Astrocyte of the spinal cord (primary cell): ENCODE data around the gene FSHB.
"Not testable (repeated sequence)": the region's sequence is repeated elsewhere in the genome, so short reads cannot be mapped to it uniquely, and the experiment has no call there.

Experiments
- DNase-seq: peaks from one replicate; pipeline ENCODE4 v3.0.0; 2011; ENCODE audit warnings: low read depth, low spot score
- H3K4me3 ChIP-seq: 2 replicates; pipeline ENCODE4 v1.5.1; 2011; ENCODE audit warnings: low read depth, mild to moderate bottlenecking, low read length, moderate library complexity
- CTCF ChIP-seq: IDR thresholded peaks from 2 replicates; pipeline ENCODE4 v1.5.1; 2012; ENCODE audit warnings: low read depth, mild to moderate bottlenecking, low read length, inconsistent platforms
- in situ Hi-C: cut with HindIII; loops from 2 replicates; pipeline ENCODE4 v1.10.0; 2017; ENCODE audit warnings: low sequenced_read_pairs

Gene FSHB

GRCh38 chr11:30230714-30231113 lies at the start of gene FSHB:
FSHB (plus strand) TSS chr11:30231014; CDS start chr11:30231903, 889 bp downstream.
- no peak within 1 kb of the TSS for H3K4me3 ChIP-seq
- no peak for TF ChIP-seq CTCF
- in situ Hi-C loops = no loop called here
- DNase-seq = no peak

- in situ Hi-C loops = no loop called here
- no peak for DNase-seq
- no peak for TF ChIP-seq CTCF
- H3K4me3 ChIP-seq = no peak overlapping the region
These were observed 44.1 kb upstream of the FSHB start for GRCh38 chr11:30186748-30187147.

GRCh38 chr11:30192620-30193019 lies 38.2 kb upstream of the FSHB start:
- no peak for DNase-seq
- TF ChIP-seq CTCF = no peak
- no peak overlapping the region for H3K4me3 ChIP-seq
- in situ Hi-C loops = no loop called here

DNA sequence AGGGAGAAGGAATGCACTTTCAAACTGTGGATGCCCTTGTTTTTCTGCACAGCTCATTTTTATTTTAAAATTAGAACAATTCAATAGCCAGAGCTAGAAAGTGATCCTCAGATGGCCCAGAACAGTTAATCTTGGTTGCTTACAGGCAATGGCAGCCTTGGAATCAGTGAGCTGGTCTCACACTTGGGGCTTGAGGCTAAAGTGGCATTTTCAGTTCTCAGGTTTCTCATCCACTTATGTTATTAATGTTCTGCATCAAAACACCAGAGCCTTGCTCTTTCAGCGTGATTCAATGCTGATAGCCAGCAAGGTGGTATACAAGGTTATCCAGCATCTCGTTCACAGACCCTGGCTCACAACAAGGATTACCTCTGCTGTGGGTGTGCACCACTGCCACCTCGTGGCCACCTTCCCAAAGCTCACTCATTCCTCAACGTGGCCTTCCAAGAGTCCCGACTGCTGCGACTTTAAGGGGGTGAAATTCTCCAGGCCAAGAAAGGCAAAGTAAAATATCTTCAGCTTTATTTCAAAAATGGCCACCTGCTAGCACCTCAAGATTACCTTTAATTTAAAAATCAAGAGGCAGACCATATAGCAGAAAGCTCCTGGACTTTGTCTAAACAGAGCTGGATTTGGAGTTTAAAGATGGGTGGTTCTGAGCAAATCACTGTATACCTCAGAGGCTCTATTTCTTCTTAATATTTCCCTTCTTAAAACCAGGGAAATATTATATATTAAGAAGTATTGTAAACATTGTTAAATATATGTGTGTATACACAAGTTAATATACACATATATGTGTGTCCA lies 34.2 kb upstream of the FSHB start:
- DNase-seq = peak; percentile 45
- in situ Hi-C loops = no loop called here
- no peak overlapping the region for H3K4me3 ChIP-seq
- TF ChIP-seq CTCF = peak; percentile 86

DNA sequence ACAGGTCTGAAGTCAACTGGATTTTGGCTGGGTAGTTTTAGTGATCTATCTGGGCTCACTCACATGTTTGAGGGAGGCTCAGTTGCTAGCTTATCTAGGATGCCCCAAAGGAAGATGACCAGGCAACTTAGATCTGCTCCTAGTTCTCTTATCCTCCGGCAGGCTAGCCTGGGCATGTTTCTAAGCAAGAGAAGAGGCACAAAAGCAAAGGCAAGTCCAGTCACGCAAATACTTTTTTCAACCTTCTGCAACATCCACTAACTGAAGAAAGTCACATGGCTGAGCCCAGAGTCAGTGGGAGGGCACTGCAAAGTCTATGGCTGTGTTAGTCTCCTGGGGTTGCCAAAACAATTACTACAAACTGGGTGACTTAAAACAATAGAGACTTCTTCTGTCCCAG lies 32.9 kb upstream of the FSHB start:
- H3K4me3 ChIP-seq = no peak overlapping the region
- TF ChIP-seq CTCF = no peak
- in situ Hi-C loops = no loop called here
- DNase-seq = no peak

GRCh38 chr11:30202989-30203388 lies 27.8 kb upstream of the FSHB start:
- DNase-seq, H3K4me3 ChIP-seq, in situ Hi-C loops: not testable (repeated sequence)

DNA sequence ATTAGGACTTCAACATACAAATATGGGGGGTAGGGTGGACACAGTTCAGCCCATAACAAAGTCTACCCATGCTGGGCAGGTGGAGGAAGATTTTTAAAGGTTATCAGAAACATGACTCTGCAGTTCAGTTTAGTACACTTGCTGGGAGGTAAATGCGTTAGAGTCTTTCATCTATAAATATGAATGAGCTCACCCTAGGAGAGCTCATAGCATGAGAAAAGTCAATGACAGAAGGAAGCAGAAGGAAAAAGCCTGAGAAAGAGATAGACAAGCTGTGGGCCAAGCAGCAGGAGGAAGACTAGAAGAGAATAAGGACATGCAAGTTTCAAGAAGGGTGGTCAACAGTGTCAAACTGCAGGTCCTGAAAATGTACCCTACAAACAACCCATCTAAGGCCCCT lies 27.0 kb upstream of the FSHB start:
- no peak overlapping the region for H3K4me3 ChIP-seq
- in situ Hi-C loops = no loop called here
- DNase-seq = no peak
- no peak for TF ChIP-seq CTCF
